Skeletal muscle tissue (tissue), 4 donors: Measurements from ENCODE around the gene MYO3B. TPM values are rescaled to one million over a fixed set of nuclear protein-coding genes. Genes with fewer than 3 reads are reported as not detected.
"Not testable (repeated sequence)": the region's sequence is repeated elsewhere in the genome, so short reads cannot be mapped to it uniquely, and the experiment has no call there.

Source experiments
- H3K27ac ChIP-seq: one replicate; pipeline ENCODE4 v1.7.0; 2013; ENCODE audit warnings: mild to moderate bottlenecking, low read depth, low read length, inconsistent platforms
- H3K27me3 ChIP-seq, 3 donors: one replicate each; pipeline ENCODE4 v1.7.0; 2013; ENCODE audit warnings: low read length in 3 of 3; ENCODE audit not compliant: control insufficient read depth in 3 of 3, insufficient read depth in 3 of 3
- H3K36me3 ChIP-seq, 3 donors: one replicate each; pipeline ENCODE4 v1.7.0; 2013; ENCODE audit warnings: low read length in 3 of 3; ENCODE audit not compliant: control insufficient read depth in 3 of 3, insufficient read depth in 3 of 3
- H3K4me1 ChIP-seq, 3 donors: one replicate each; pipeline ENCODE4 v1.7.0; 2013; ENCODE audit warnings: low read length in 3 of 3, mild to moderate bottlenecking in 3 of 3; ENCODE audit not compliant: control insufficient read depth in 3 of 3, insufficient read depth in 3 of 3
- H3K4me3 ChIP-seq, 3 donors: one replicate each; pipeline ENCODE4 v1.7.0; 2013; ENCODE audit warnings: low read length in 3 of 3
- H3K9ac ChIP-seq, 3 donors: one replicate each; pipeline ENCODE4 v1.7.0; 2013; ENCODE audit warnings: low read length in 3 of 3, mild to moderate bottlenecking in 3 of 3, moderate library complexity in 2 of 3, low read depth in 1 of 3
- H3K9me3 ChIP-seq, 3 donors: one replicate each; pipeline ENCODE4 v1.7.0; 2013; ENCODE audit warnings: low read length in 3 of 3; ENCODE audit not compliant: control insufficient read depth in 3 of 3
- total RNA-seq: library from RNA; depleted of rRNA; stranded (reverse); fragments of >200 nt; gene quantifications from one replicate; pipeline ENCODE4 v1.2.3, GENCODE V29; 2014
- donor health status: Osteomylitis.

Gene MYO3B
- total RNA-seq, 1 donor from 2014 or later = under 0.01 TPM

GRCh38 chr2:170255137-170255536, 77.2 kb downstream of the MYO3B start:
- Histone ChIP-seq H3K4me1 (no peaks in the 10 kb centered on the region), H3K4me3 (no peak overlapping the region), H3K9me3 (peaks cover 0 to 2% (median 0%) of the 10 kb centered on the region in 3 donors), H3K27ac (no peak overlapping the region), H3K27me3 (peaks cover 0 to 6% (median 0%) of the 10 kb centered on the region in 3 donors), H3K9ac (no peak overlapping the region), H3K36me3 (no peaks in the 10 kb centered on the region)

GRCh38 chr2:170255971-170256370, 78.0 kb downstream of the MYO3B start:
- no peak overlapping the region for H3K9ac ChIP-seq
- no peaks in the 10 kb centered on the region for H3K4me1 ChIP-seq
- peaks cover 0 to 6% (median 0%) of the 10 kb centered on the region in 3 donors for H3K27me3 ChIP-seq
- H3K4me3 ChIP-seq = no peak overlapping the region
- H3K36me3 ChIP-seq = no peaks in the 10 kb centered on the region
- peaks cover 0 to 2% (median 0%) of the 10 kb centered on the region in 3 donors for H3K9me3 ChIP-seq
- no peak overlapping the region for H3K27ac ChIP-seq

- Histone ChIP-seq H3K4me1 (no peaks in the 10 kb centered on the region), H3K27ac (no peak overlapping the region), H3K9me3 (peaks cover 0 to 2% (median 0%) of the 10 kb centered on the region in 3 donors), H3K36me3 (no peaks in the 10 kb centered on the region), H3K27me3 (peaks cover 0 to 6% (median 0%) of the 10 kb centered on the region in 3 donors), H3K4me3 (no peak overlapping the region), H3K9ac (no peak overlapping the region)
Observed at GRCh38 chr2:170258382-170258781, 80.4 kb downstream of the MYO3B start.

GRCh38 chr2:170260188-170260587, 82.2 kb downstream of the MYO3B start:
- Histone ChIP-seq H3K4me1 (no peaks in the 10 kb centered on the region), H3K4me3 (no peak overlapping the region), H3K36me3 (no peaks in the 10 kb centered on the region), H3K9ac (no peak overlapping the region), H3K27ac (no peak overlapping the region), H3K27me3 (no peaks in the 10 kb centered on the region), H3K9me3 (peaks cover 0 to 2% (median 0%) of the 10 kb centered on the region in 3 donors)

- H3K9me3 ChIP-seq = peaks cover 0 to 2% (median 0%) of the 10 kb centered on the region in 3 donors
- no peak overlapping the region for H3K4me3 ChIP-seq
- no peaks in the 10 kb centered on the region for H3K4me1 ChIP-seq
- no peaks in the 10 kb centered on the region for H3K27me3 ChIP-seq
- H3K36me3 ChIP-seq = no peaks in the 10 kb centered on the region
- no peak overlapping the region for H3K27ac ChIP-seq
- H3K9ac ChIP-seq = no peak overlapping the region
Observed at GRCh38 chr2:170261566-170261965, 83.6 kb downstream of the MYO3B start.

- H3K27me3 ChIP-seq = no peaks in the 10 kb centered on the region
- no peaks in the 10 kb centered on the region for H3K36me3 ChIP-seq
- H3K4me3 ChIP-seq = no peak overlapping the region
- no peaks in the 10 kb centered on the region for H3K4me1 ChIP-seq
- H3K9me3 ChIP-seq = peaks cover 0 to 2% (median 0%) of the 10 kb centered on the region in 3 donors
- H3K27ac ChIP-seq = no peak overlapping the region
- no peak overlapping the region for H3K9ac ChIP-seq
Observed at GRCh38 chr2:170262343-170262742, 84.4 kb downstream of the MYO3B start.

- H3K4me1 ChIP-seq = no peaks in the 10 kb centered on the region
- no peaks in the 10 kb centered on the region for H3K27me3 ChIP-seq
- no peak overlapping the region for H3K27ac ChIP-seq
- no peak overlapping the region for H3K4me3 ChIP-seq
- H3K9ac ChIP-seq = no peak overlapping the region
- no peaks in the 10 kb centered on the region for H3K36me3 ChIP-seq
- peaks cover 0 to 2% (median 0%) of the 10 kb centered on the region in 3 donors for H3K9me3 ChIP-seq
Observed at GRCh38 chr2:170262806-170263205, 84.9 kb downstream of the MYO3B start.

GRCh38 chr2:170263728-170264521, 86.0 kb downstream of the MYO3B start:
- not testable (repeated sequence) for H3K27ac ChIP-seq, H3K4me3 ChIP-seq

GRCh38 chr2:170264522-170264860, 86.5 kb downstream of the MYO3B start:
- no peak overlapping the region for H3K9ac ChIP-seq
- no peak overlapping the region for H3K4me3 ChIP-seq
- H3K9me3 ChIP-seq = peaks cover 0 to 2% (median 0%) of the 10 kb centered on the region in 3 donors
- H3K36me3 ChIP-seq = no peaks in the 10 kb centered on the region
- H3K4me1 ChIP-seq = no peaks in the 10 kb centered on the region
- no peaks in the 10 kb centered on the region for H3K27me3 ChIP-seq
- no peak overlapping the region for H3K27ac ChIP-seq

More at GRCh38 chr2:170263728-170264521, 86.0 kb downstream of the MYO3B start:
- H3K9me3 ChIP-seq, H3K36me3 ChIP-seq, H3K4me1 ChIP-seq, H3K27me3 ChIP-seq, H3K9ac ChIP-seq: not testable (repeated sequence)

- Histone ChIP-seq H3K27me3 (no peaks in the 10 kb centered on the region), H3K4me1 (no peaks in the 10 kb centered on the region), H3K36me3 (no peaks in the 10 kb centered on the region), H3K9ac (no peak overlapping the region), H3K9me3 (peaks cover 0 to 2% (median 0%) of the 10 kb centered on the region in 3 donors), H3K27ac (no peak overlapping the region), H3K4me3 (no peak overlapping the region)
Observed at GRCh38 chr2:170264865-170265264, 86.9 kb downstream of the MYO3B start.
